ENCODE data around the gene UST.

DNA sequence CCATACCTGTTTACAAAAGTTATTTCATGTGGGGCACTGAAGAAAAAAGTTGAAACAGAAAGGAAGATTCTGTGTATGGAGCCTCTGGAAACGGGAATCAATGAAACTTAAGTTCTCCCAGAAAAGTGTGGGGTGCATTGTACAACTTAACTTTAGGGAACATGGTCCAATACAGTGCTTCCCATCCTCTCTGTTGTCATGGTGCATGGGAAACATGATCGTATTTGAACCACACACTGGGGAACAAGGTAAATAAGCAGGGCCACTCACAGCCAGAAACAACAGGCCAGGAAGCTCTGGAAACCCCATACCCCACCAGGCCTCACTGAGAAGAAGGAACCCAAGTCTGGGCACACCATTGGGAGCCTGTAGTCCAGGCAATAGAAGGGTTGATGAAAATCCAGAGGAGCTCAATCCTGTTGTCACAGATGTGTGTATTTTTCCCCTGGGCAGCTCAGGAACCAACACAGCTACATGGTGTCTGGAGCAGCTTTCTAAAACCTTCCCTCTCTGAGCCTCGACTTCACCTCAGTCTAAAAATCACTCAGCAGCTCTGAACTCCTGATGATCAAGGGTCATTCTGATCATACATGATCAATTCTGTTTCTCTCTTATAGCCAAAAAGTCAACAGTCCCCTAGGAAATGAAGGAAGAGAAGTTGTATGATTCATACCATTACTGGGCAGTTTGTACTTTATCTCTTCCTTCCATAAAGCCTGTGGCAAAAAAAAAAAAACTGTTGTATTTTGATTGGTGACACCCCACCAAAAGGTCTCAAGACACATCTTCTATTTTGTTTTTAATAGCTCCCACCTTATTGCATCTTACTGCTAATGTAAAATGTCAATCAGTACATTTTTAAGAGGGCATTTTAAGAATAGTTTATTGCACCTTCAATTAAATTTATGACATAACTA is 372.2 kb downstream of the UST start:
- TF ChIP-seq, protein P1, sequence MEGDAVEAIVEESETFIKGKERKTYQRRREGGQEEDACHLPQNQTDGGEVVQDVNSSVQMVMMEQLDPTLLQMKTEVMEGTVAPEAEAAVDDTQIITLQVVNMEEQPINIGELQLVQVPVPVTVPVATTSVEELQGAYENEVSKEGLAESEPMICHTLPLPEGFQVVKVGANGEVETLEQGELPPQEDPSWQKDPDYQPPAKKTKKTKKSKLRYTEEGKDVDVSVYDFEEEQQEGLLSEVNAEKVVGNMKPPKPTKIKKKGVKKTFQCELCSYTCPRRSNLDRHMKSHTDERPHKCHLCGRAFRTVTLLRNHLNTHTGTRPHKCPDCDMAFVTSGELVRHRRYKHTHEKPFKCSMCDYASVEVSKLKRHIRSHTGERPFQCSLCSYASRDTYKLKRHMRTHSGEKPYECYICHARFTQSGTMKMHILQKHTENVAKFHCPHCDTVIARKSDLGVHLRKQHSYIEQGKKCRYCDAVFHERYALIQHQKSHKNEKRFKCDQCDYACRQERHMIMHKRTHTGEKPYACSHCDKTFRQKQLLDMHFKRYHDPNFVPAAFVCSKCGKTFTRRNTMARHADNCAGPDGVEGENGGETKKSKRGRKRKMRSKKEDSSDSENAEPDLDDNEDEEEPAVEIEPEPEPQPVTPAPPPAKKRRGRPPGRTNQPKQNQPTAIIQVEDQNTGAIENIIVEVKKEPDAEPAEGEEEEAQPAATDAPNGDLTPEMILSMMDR (IDR thresholded peaks at IDR 0.05; ENCODE audit: poor library complexity, severe bottlenecking) = no peak
- TF ChIP-seq RAD21 (conservative IDR thresholded peaks at IDR 0.05) = no peak
- TF ChIP-seq, protein P2, sequence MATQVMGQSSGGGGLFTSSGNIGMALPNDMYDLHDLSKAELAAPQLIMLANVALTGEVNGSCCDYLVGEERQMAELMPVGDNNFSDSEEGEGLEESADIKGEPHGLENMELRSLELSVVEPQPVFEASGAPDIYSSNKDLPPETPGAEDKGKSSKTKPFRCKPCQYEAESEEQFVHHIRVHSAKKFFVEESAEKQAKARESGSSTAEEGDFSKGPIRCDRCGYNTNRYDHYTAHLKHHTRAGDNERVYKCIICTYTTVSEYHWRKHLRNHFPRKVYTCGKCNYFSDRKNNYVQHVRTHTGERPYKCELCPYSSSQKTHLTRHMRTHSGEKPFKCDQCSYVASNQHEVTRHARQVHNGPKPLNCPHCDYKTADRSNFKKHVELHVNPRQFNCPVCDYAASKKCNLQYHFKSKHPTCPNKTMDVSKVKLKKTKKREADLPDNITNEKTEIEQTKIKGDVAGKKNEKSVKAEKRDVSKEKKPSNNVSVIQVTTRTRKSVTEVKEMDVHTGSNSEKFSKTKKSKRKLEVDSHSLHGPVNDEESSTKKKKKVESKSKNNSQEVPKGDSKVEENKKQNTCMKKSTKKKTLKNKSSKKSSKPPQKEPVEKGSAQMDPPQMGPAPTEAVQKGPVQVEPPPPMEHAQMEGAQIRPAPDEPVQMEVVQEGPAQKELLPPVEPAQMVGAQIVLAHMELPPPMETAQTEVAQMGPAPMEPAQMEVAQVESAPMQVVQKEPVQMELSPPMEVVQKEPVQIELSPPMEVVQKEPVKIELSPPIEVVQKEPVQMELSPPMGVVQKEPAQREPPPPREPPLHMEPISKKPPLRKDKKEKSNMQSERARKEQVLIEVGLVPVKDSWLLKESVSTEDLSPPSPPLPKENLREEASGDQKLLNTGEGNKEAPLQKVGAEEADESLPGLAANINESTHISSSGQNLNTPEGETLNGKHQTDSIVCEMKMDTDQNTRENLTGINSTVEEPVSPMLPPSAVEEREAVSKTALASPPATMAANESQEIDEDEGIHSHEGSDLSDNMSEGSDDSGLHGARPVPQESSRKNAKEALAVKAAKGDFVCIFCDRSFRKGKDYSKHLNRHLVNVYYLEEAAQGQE (IDR thresholded peaks at IDR 0.05; ENCODE audit: borderline replicate concordance) = no peak
